A549 (cell line): Measurements from ENCODE around the gene CDIPT. TPM values are rescaled to one million over a fixed set of nuclear protein-coding genes. Genes with fewer than 3 reads are reported as not detected.
A peak's percentile ranks its signal among the peaks of the same experiment; 100 is the strongest.

Experiments
- ATAC-seq, 2 experiments: fragments of 200-7000 bp in 1 of 2; fragments of >200 bp in 1 of 2; cut with Nextera tagmentation in 1 of 2; cut with Tn5 transposase in 1 of 2; 3 replicates each; pipeline versions ENCODE4 v1.8.0 to v1.9.1; 2018 to 2020; ENCODE audit warnings: mild to moderate bottlenecking in 1 of 2, moderate library complexity in 1 of 2
- CTCF ChIA-PET: fragments of 300-600 bp; sonication (Branson Sonifier 250); formaldehyde crosslinking; extraction: SDS; loops from one replicate; lab custom pipeline; 2021; ENCODE audit warnings: antibody characterized with exemption, inconsistent platforms; lab: Yijun Ruan, JAX
- POLR2A ChIA-PET: fragments of 350-600 bp; formaldehyde crosslinking; extraction: SDS; loops from one replicate; lab custom pipeline; 2021; ENCODE audit warnings: antibody characterized with exemption, inconsistent platforms; lab: Yijun Ruan, JAX
- DNase-seq, 2 experiments: peaks; one replicate each; pipeline versions ENCODE4 v3.0.0 to v3.0.0-alpha.2; 2011 to 2016; ENCODE audit warnings: low read depth in 1 of 2, low spot score in 1 of 2
- FAIRE-seq: peaks from 2 replicates; lab custom pipeline; 2011; peaks lifted over from hg19 to GRCh38; lab: Jason Lieb, UNC
- H3K27ac ChIP-seq, 2 experiments: fragments of >200 bp; sonication (Bioruptor Twin); formaldehyde crosslinking; 3 replicates each; pipeline ENCODE4 v1.5.1; 2016 to 2017
- H3K4me1 ChIP-seq: fragments of >200 bp; sonication (Bioruptor Twin); formaldehyde crosslinking; 3 replicates; pipeline ENCODE4 v1.6.1; 2016
- H3K4me2 ChIP-seq: fragments of >200 bp; sonication (Bioruptor Twin); formaldehyde crosslinking; 3 replicates; pipeline ENCODE4 v1.6.1; 2016
- H3K4me3 ChIP-seq: fragments of >200 bp; sonication (Bioruptor Twin); formaldehyde crosslinking; 3 replicates; pipeline ENCODE4 v1.5.1; 2016
- H3K9me3 ChIP-seq: fragments of >200 bp; sonication (Bioruptor Twin); formaldehyde crosslinking; 3 replicates; pipeline ENCODE4 v1.6.1; 2016
- BHLHE40 ChIP-seq: IDR thresholded peaks from 2 replicates; pipeline ENCODE4 v1.6.1; 2012; ENCODE audit warnings: low read depth, low read length, inconsistent platforms
- CEBPB ChIP-seq, 2 experiments: fragments of >200 bp in 1 of 2; sonication (Bioruptor Twin) in 1 of 2; formaldehyde crosslinking in 1 of 2; IDR thresholded peaks; 2 replicates each; pipeline ENCODE4 v1.6.1; 2012 to 2016
- CHD2 ChIP-seq: fragments of 150-350 bp; IDR thresholded peaks from 2 replicates; pipeline ENCODE4 v1.6.1; 2014; ENCODE audit warnings: low read length; ENCODE audit not compliant: partially characterized antibody
- CHD4 ChIP-seq: fragments of 200-600 bp; sonication (generic); IDR thresholded peaks from 2 replicates; pipeline ENCODE4 v1.6.1; 2016; ENCODE audit warnings: antibody characterized with exemption, mild to moderate bottlenecking, borderline replicate concordance
- EHF ChIP-seq: fragments of 250-450 bp; sonication (Bioruptor Pico); IDR thresholded peaks from 2 replicates; pipeline ENCODE4 v1.5.0; 2020; ENCODE audit warnings: mild to moderate bottlenecking
- ESRRA ChIP-seq: fragments of 150-350 bp; IDR thresholded peaks from 2 replicates; pipeline ENCODE4 v1.6.1; 2014; ENCODE audit warnings: mild to moderate bottlenecking, low read length, borderline replicate concordance
- FOSB ChIP-seq: fragments of 250-450 bp; sonication (Bioruptor Pico); IDR thresholded peaks from 2 replicates; pipeline ENCODE4 v1.5.0; 2020; ENCODE audit warnings: mild to moderate bottlenecking, moderate library complexity
- GATA3 ChIP-seq: IDR thresholded peaks from 2 replicates; pipeline ENCODE4 v1.6.1; 2012; ENCODE audit warnings: borderline replicate concordance
- HDAC2 ChIP-seq: fragments of 200-600 bp; sonication (generic); IDR thresholded peaks from 2 replicates; pipeline ENCODE4 v1.6.1; 2016
- HMGXB4 ChIP-seq: fragments of 250-450 bp; sonication (Bioruptor Pico); IDR thresholded peaks from 2 replicates; pipeline ENCODE4 v1.5.0; 2021; ENCODE audit warnings: mild to moderate bottlenecking, moderate library complexity, borderline replicate concordance
- HOXB13 ChIP-seq: fragments of 250-450 bp; sonication (Bioruptor Pico); IDR thresholded peaks from 2 replicates; pipeline ENCODE4 v1.5.0; 2020; ENCODE audit warnings: low read depth, mild to moderate bottlenecking, moderate library complexity
- MAFK ChIP-seq: fragments of 450-650 bp; IDR thresholded peaks from 2 replicates; pipeline ENCODE4 v1.6.1; 2014; ENCODE audit not compliant: partially characterized antibody
- NR3C1 ChIP-seq: fragments of >200 bp; sonication (Bioruptor Twin); formaldehyde crosslinking; IDR thresholded peaks from 3 replicates; pipeline ENCODE4 v1.6.1; 2017
- RAD21 ChIP-seq, 2 experiments: fragments of >200 bp in 1 of 2; sonication (Bioruptor Twin) in 1 of 2; formaldehyde crosslinking in 1 of 2; IDR thresholded peaks in 1 of 2; conservative IDR thresholded peaks in 1 of 2; 2 replicates in 1 of 2; 3 replicates in 1 of 2; pipeline ENCODE4 v1.6.1; 2012 to 2018; ENCODE audit warnings: inconsistent platforms in 1 of 2
- RCOR1 ChIP-seq: fragments of 150-350 bp; IDR thresholded peaks from 2 replicates; pipeline ENCODE4 v1.6.1; 2014; ENCODE audit warnings: antibody characterized with exemption, low read length, low read depth
- WGBS: methylation state at CpG from one replicate; pipeline ENCODE4 v1.1.6; 2017; ENCODE audit errors: missing lambda C conversion rate; 5-methylcytosine and 5-hydroxymethylcytosine counted together
- polyA plus RNA-seq, 4 experiments: library from polyadenylated mRNA; depleted of rRNA in 3 of 4; stranded (reverse); fragments of >200 nt; fragmentation: RNase III in 1 of 4; extraction: RNeasy Plus Mini Kit Qiagen cat#74134 plus additional on column Dnase treatment in 1 of 4; gene quantifications; 2 replicates in 3 of 4; 3 replicates in 1 of 4; pipeline ENCODE4 v1.2.3, GENCODE V29; 2011 to 2017
- TF ChIP-seq, protein P1 (sequence below): IDR thresholded peaks from 2 replicates; pipeline ENCODE4 v1.6.1; 2012

CDIPT gene
- polyA plus RNA-seq, 2 of the 4 experiments (the other 2 are of a cell fraction): 64.0 to 72.1 TPM

DNA sequence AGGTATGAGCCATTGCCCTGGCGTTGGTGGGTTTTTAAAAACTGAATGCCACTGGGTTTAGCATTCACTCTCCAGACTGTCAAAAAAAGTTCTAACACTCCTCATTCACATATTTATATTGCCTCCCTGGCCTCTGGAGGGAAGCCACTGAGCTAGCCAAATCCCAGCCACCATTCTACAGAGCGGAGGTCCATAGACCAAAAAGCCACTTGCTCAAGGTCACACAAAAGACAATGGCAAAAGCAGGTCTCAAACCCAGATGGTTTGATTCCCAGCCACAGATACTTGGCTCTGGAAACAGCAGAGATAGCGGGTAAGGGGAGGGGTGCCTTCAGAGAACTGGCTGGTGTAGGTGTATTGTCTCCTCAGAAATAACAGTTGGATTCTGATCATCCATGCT, 18.0 kb upstream of the CDIPT start:
- no peak for DNase-seq
- WGBS: 82% methylated on average over 3 of the region's 3 CpGs

GRCh38 chr16:29878172-29878571, 15.1 kb upstream of the CDIPT start:
- H3K4me2 ChIP-seq: no peak overlapping the region
- no peak for ATAC-seq
- ChIA-PET CTCF (interaction anchor here (0.7 to 1.9 kb wide), 5 partner anchors 11 to 40 kb away, joined by 3 to 7 read pairs (median 3); partner anchors contain the start of gene CDIPT), POLR2A (no interaction called here)
- DNase-seq: no peak
- no peak overlapping the region for H3K4me3 ChIP-seq
- H3K9me3 ChIP-seq: no peaks in the 10 kb centered on the region
- no peak for TF ChIP-seq HMGXB4 (CRISPR knock-in tag)
- no peak overlapping the region for H3K27ac ChIP-seq
- H3K4me1 ChIP-seq: 0 out of 3 replicates have a peak, but pooled peaks cover 3% of the 10 kb centered on the region
- no peak for FAIRE-seq
- WGBS: 95% methylated on average over 14 of the region's 14 CpGs

More for the DNA sequence above, 18.0 kb upstream of the CDIPT start:
- CTCF ChIA-PET: interaction anchor here (0.6 to 1.8 kb wide), 7 partner anchors 18 to 181 kb away, joined by 3 to 5 read pairs (median 3); partner anchors contain the start of genes CDIPT and MVP
- Histone ChIP-seq H3K4me3 (no peak overlapping the region), H3K27ac (no peak overlapping the region), H3K4me2 (no peak overlapping the region), H3K4me1 (0 out of 3 replicates have a peak, but pooled peaks cover 3% of the 10 kb centered on the region), H3K9me3 (no peaks in the 10 kb centered on the region)
- POLR2A ChIA-PET: no interaction called here
- TF ChIP-seq NR3C1 (no peak), ESRRA (no peak), CEBPB (IDR thresholded peaks at IDR 0.05) (no peak), GATA3 (no peak)
- TF ChIP-seq, protein P1, sequence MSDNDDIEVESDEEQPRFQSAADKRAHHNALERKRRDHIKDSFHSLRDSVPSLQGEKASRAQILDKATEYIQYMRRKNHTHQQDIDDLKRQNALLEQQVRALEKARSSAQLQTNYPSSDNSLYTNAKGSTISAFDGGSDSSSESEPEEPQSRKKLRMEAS: no peak
- ATAC-seq (no peak), FAIRE-seq (no peak)

GRCh38 chr16:29877266-29877961, 14.4 kb upstream of the CDIPT start:
- no peak overlapping the region for H3K27ac ChIP-seq
- H3K4me3 ChIP-seq: no peak overlapping the region; the same call in 2 of the 3 replicates
- ChIA-PET POLR2A (interaction anchor here (0.6 kb wide), 1 partner anchor 68 kb away, joined by 3 read pairs; no protein-coding TSS in a partner anchor), CTCF (interaction anchor here (0.9 to 1.9 kb wide), 4 partner anchors 10 to 39 kb away, joined by 3 to 7 read pairs (median 4); partner anchors contain the start of gene CDIPT)
- no peak for TF ChIP-seq CHD4
- no peak for TF ChIP-seq RAD21 (conservative IDR thresholded peaks at IDR 0.05 in 1 of 2, IDR thresholded peaks at IDR 0.05 in 1 of 2)
- no peak for TF ChIP-seq MAFK
- TF ChIP-seq FOSB (CRISPR knock-in tag): no peak
- no peak for TF ChIP-seq HOXB13 (CRISPR knock-in tag)
- no peak for TF ChIP-seq EHF
- TF ChIP-seq HMGXB4 (CRISPR knock-in tag): no peak
- no peak for TF ChIP-seq RCOR1
- TF ChIP-seq BHLHE40: no peak
- TF ChIP-seq CHD2: no peak
- no peak for TF ChIP-seq HDAC2
- 82% methylated on average over 28 of the region's 28 CpGs for WGBS
- peak overlapping the region; percentile 75; the same call in 2 of the 3 replicates for H3K4me2 ChIP-seq
- 0 out of 3 replicates have a peak, but pooled peaks cover 3% of the 10 kb centered on the region for H3K4me1 ChIP-seq
- FAIRE-seq (no peak), ATAC-seq (peak; percentile 49 to 72), DNase-seq (peak; percentile 58 to 63)
- H3K9me3 ChIP-seq: no peaks in the 10 kb centered on the region
